ENCODE results near the gene DSG4.

DNA sequence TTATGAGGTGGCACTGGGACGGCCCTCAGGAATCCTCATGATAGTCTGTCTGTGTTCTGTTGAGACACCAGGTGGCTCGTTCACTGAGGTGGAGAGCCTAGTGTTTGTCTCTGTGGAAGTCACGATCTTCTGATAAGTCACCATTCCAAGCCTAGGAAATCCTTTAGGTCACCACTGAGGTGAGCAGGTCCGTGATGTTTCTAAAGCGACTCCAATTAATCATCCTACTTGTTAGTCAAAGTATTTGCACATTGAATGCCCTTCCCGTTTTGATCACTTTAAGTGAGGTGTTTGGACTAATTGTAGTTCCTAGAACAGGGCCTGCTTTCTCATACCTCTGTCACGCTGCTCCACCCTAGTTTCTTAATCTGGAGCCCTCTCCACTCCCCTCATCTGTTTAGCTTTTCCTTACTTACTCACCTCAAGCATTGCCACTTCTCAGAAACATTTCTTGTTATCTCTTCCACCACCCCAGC, 42.9 kb downstream of the DSG4 start:
- TF ChIP-seq POLR2AphosphoS5 (IDR thresholded peaks at IDR 0.05; ENCODE audit: control insufficient read depth, insufficient read depth, low read depth, low read length) (no peak), EP300 (IDR thresholded peaks at IDR 0.05; ENCODE audit: low read length) (no peak), GABPA (tag; conservative IDR thresholded peaks at IDR 0.05; ENCODE audit: low read depth) (no peak), HMG20A (CRISPR knock-in tag; conservative IDR thresholded peaks at IDR 0.05) (no peak), NFRKB (IDR thresholded peaks at IDR 0.05; ENCODE audit: low read depth) (no peak), JUNB (CRISPR knock-in tag; conservative IDR thresholded peaks at IDR 0.05) (no peak)
- TF ChIP-seq, protein P1, sequence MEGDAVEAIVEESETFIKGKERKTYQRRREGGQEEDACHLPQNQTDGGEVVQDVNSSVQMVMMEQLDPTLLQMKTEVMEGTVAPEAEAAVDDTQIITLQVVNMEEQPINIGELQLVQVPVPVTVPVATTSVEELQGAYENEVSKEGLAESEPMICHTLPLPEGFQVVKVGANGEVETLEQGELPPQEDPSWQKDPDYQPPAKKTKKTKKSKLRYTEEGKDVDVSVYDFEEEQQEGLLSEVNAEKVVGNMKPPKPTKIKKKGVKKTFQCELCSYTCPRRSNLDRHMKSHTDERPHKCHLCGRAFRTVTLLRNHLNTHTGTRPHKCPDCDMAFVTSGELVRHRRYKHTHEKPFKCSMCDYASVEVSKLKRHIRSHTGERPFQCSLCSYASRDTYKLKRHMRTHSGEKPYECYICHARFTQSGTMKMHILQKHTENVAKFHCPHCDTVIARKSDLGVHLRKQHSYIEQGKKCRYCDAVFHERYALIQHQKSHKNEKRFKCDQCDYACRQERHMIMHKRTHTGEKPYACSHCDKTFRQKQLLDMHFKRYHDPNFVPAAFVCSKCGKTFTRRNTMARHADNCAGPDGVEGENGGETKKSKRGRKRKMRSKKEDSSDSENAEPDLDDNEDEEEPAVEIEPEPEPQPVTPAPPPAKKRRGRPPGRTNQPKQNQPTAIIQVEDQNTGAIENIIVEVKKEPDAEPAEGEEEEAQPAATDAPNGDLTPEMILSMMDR (IDR thresholded peaks at IDR 0.05 in 2 of 3, conservative IDR thresholded peaks at IDR 0.05 in 1 of 3; ENCODE audit: insufficient read depth in 2 of 3, low read depth in 1 of 3, low read length in 3 of 3), result no peak
- TF ChIP-seq, protein P2, sequence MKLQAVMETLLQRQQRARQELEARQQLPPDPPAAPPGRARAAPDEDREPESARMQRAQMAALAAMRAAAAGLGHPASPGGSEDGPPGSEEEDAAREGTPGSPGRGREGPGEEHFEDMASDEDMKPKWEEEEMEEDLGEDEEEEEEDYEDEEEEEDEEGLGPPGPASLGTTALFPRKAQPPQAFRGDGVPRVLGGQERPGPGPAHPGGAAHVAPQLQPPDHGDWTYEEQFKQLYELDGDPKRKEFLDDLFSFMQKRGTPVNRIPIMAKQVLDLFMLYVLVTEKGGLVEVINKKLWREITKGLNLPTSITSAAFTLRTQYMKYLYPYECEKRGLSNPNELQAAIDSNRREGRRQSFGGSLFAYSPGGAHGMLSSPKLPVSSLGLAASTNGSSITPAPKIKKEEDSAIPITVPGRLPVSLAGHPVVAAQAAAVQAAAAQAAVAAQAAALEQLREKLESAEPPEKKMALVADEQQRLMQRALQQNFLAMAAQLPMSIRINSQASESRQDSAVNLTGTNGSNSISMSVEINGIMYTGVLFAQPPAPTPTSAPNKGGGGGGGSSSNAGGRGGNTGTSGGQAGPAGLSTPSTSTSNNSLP (IDR thresholded peaks at IDR 0.05; ENCODE audit: borderline replicate concordance, low read depth, low read length), result no peak

All from K562 (cell line).